Endothelial cell of umbilical vein (primary cell): Measurements from ENCODE around the gene SYT2. TPM values are rescaled to one million over a fixed set of nuclear protein-coding genes. Genes with fewer than 3 reads are reported as not detected.

Experiments
- BruUV-seq: library from RNA; stranded (reverse); fragments of 400-500 nt; replicated peaks from 2 replicates; lab custom pipeline; 2021; lab: Mats Ljungman, UMichigan
- CTCF ChIA-PET: fragments of 300-600, 350-600 bp; sonication (Branson Sonifier 250); formaldehyde crosslinking; loops from one replicate; lab custom pipeline; 2021; ENCODE audit warnings: antibody characterized with exemption, inconsistent platforms; lab: Charles Lee
- POLR2A ChIA-PET: fragments of 300-600, 350-600 bp; sonication (Branson Sonifier 250); formaldehyde crosslinking; loops from one replicate; lab custom pipeline; 2021; ENCODE audit warnings: antibody characterized with exemption, inconsistent platforms; lab: Charles Lee
- DNase-seq: peaks from one replicate; pipeline ENCODE4 v3.0.0-alpha.2; 2011; ENCODE audit warnings: low read depth, low spot score
- FAIRE-seq: peaks from 2 replicates; lab custom pipeline; 2011; peaks lifted over from hg19 to GRCh38; lab: Jason Lieb, UNC
- H2AFZ ChIP-seq: 2 replicates; pipeline ENCODE4 v1.6.0; 2012; ENCODE audit warnings: low read depth, low read length, control low read depth, inconsistent platforms
- H3K27ac ChIP-seq: 2 replicates; pipeline ENCODE4 v1.5.1; 2011; ENCODE audit warnings: low read depth, mild to moderate bottlenecking, control low read depth, low read length, moderate library complexity; ENCODE audit not compliant: insufficient read depth
- H3K27me3 ChIP-seq, 2 experiments: 2 replicates each; pipeline versions ENCODE4 v1.6.0 to v1.6.1; 2011; ENCODE audit warnings: low read length in 2 of 2, mixed read lengths in 1 of 2; ENCODE audit not compliant: control insufficient read depth in 2 of 2, insufficient read depth in 2 of 2
- H3K36me3 ChIP-seq, 2 experiments: 2 replicates in 1 of 2; 3 replicates in 1 of 2; pipeline ENCODE4 v1.5.1; 2011; ENCODE audit warnings: low read length in 2 of 2, mild to moderate bottlenecking in 1 of 2, moderate library complexity in 1 of 2; ENCODE audit not compliant: control insufficient read depth in 2 of 2, insufficient read depth in 2 of 2; ENCODE audit errors: extremely low read depth in 1 of 2
- H3K4me1 ChIP-seq: 3 replicates; pipeline ENCODE4 v1.5.1; 2011; ENCODE audit warnings: mild to moderate bottlenecking, low read length; ENCODE audit not compliant: control insufficient read depth, insufficient read depth; ENCODE audit errors: extremely low read depth
- H3K4me2 ChIP-seq: 2 replicates; pipeline ENCODE4 v1.6.1; 2011; ENCODE audit warnings: low read length, control low read depth, mixed read lengths; ENCODE audit not compliant: insufficient read depth
- H3K4me3 ChIP-seq, 3 experiments: fragments of 200-600 bp in 1 of 3; sonication (generic), shearing (Covaris generic) in 1 of 3; replicated peaks in 1 of 3; 2 replicates each; pipeline ENCODE4 v1.5.1; 2011 to 2016; ENCODE audit warnings: control low read depth in 3 of 3, low read length in 3 of 3, mild to moderate bottlenecking in 2 of 3, inconsistent platforms in 1 of 3, low read depth in 1 of 3, moderate library complexity in 1 of 3; ENCODE audit not compliant: insufficient read depth in 1 of 3
- H3K79me2 ChIP-seq: 2 replicates; pipeline ENCODE4 v1.6.0; 2012; ENCODE audit warnings: low read length, inconsistent platforms; ENCODE audit not compliant: control insufficient read depth, insufficient read depth
- H3K9ac ChIP-seq: replicated peaks from 2 replicates; pipeline ENCODE3; 2011; ENCODE audit warnings: low read length, control low read depth; ENCODE audit not compliant: insufficient read depth; ENCODE audit errors: extremely low read depth
- H3K9me1 ChIP-seq: replicated peaks from 3 replicates; pipeline ENCODE4 v1.6.0; 2011; ENCODE audit warnings: mild to moderate bottlenecking, low read length; ENCODE audit not compliant: control insufficient read depth, insufficient read depth; ENCODE audit errors: extremely low read depth
- H3K9me3 ChIP-seq: replicated peaks from 2 replicates; pipeline ENCODE4 v1.5.1; 2012; ENCODE audit warnings: low read length, inconsistent platforms; ENCODE audit not compliant: control insufficient read depth, insufficient read depth
- H4K20me1 ChIP-seq: replicated peaks from 2 replicates; pipeline ENCODE3; 2011; ENCODE audit warnings: mild to moderate bottlenecking, low read length; ENCODE audit not compliant: control insufficient read depth, insufficient read depth; ENCODE audit errors: extremely low read depth
- EZH2 ChIP-seq: IDR thresholded peaks from 2 replicates; pipeline ENCODE4 v1.6.1; 2012; ENCODE audit warnings: borderline replicate concordance, low read depth, mild to moderate bottlenecking, moderate library complexity, low read length, inconsistent platforms; ENCODE audit not compliant: severe bottlenecking
- FOS ChIP-seq: IDR thresholded peaks from 2 replicates; pipeline ENCODE4 v1.6.1; 2011; ENCODE audit warnings: mild to moderate bottlenecking, low read length, moderate library complexity, borderline replicate concordance; ENCODE audit not compliant: insufficient read depth
- GATA2 ChIP-seq: IDR thresholded peaks from 2 replicates; pipeline ENCODE4 v1.7.0; 2011; ENCODE audit warnings: low read depth, mild to moderate bottlenecking, moderate library complexity, mixed read lengths, low read length; ENCODE audit not compliant: insufficient read length, insufficient read depth
- JUN ChIP-seq: IDR thresholded peaks from 2 replicates; pipeline ENCODE4 v1.6.1; 2011; ENCODE audit warnings: borderline replicate concordance, low read depth; ENCODE audit not compliant: insufficient read length, insufficient read depth
- MYC ChIP-seq: IDR thresholded peaks from one replicate; pipeline ENCODE4 v1.6.1; 2011; ENCODE audit warnings: mild to moderate bottlenecking, low read depth, low read length
- POLR2A ChIP-seq: IDR thresholded peaks from 2 replicates; pipeline ENCODE4 v1.6.1; 2012; ENCODE audit warnings: low read depth, mild to moderate bottlenecking, control low read depth, low read length
- POLR2AphosphoS5 ChIP-seq: IDR thresholded peaks from 2 replicates; pipeline ENCODE4 v1.6.1; 2012; ENCODE audit warnings: low read depth, mild to moderate bottlenecking, control low read depth, low read length, moderate library complexity; ENCODE audit not compliant: insufficient read depth
- dilution Hi-C: fragments of 300-500 bp; cut with MboI; formaldehyde crosslinking; loops from one replicate; pipeline ENCODE4 v1.15.0; 2019; ENCODE audit warnings: low sequenced_read_pairs; ENCODE audit not compliant: extremely low pct_ligation_motif_present
- intact Hi-C: fragments of 100-400 bp; cut with micrococcal nuclease; formaldehyde crosslinking; loops from one replicate; pipeline ENCODE4 v1.10.0; 2022
- polyA plus RNA-seq, 4 experiments: library from polyadenylated mRNA; depleted of rRNA in 3 of 4; stranded (reverse) in 3 of 4; unstranded in 1 of 4; fragments of >200 nt; gene quantifications; 2 replicates each; pipeline versions ENCODE4 v1.2.1 to v1.2.3, GENCODE V29; 2011 to 2012; ENCODE audit warnings: missing spikeins in 1 of 4
- total RNA-seq: library from RNA; stranded (reverse); gene quantifications from 2 replicates; pipeline ENCODE4 v1.2.3, GENCODE V29; 2021
- TF ChIP-seq, protein P1 (sequence below): IDR thresholded peaks from 2 replicates; pipeline ENCODE4 v1.6.1; 2011; ENCODE audit not compliant: insufficient read depth, insufficient read length
- TF ChIP-seq, protein P2 (sequence below), 2 donors: IDR thresholded peaks; 1 replicate in 1 of 2; 2 replicates in 1 of 2; pipeline ENCODE4 v1.5.1; 2011; ENCODE audit warnings: low read length in 2 of 2, mild to moderate bottlenecking in 2 of 2, moderate library complexity in 2 of 2, control low read depth in 1 of 2, inconsistent platforms in 1 of 2, low read depth in 1 of 2; ENCODE audit not compliant: insufficient read depth in 1 of 2; ENCODE audit errors: extremely low read depth in 1 of 2

Gene SYT2
- total and polyA plus RNA-seq, 2 donors (not counting 3 experiments of a cell fraction or from before 2014, with no cell fraction given): not detected

DNA sequence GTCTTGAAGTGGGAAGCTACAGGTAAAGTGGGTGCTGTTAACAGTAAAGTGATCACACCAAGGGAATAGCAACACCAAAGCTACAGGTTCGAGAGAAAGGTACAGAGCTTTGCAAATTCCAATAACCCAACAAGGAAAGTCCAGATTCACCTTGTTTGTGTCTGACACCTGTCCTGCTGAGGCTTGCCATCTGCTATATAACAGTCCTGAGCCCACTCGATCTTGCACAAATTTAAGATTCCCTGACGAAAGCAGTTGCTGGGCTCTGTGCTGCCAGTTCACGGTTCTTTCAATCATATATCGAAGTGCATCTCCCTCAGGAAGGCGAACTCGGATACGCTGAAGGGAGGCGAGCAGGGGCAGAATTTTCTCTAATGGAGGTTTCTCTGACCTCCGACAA is 23.0 kb upstream of the SYT2 start:
- Histone ChIP-seq H3K9me3 (no peaks in the 10 kb centered on the region), H3K9me1 (no peaks in the 10 kb centered on the region), H3K79me2 (no peaks in the 10 kb centered on the region), H3K4me2 (no peak overlapping the region), H4K20me1 (no peaks in the 10 kb centered on the region), H3K27me3 (no peaks in the 10 kb centered on the region), H3K36me3 (peaks cover 37 to 41% of the 10 kb centered on the region in 2 experiments), H3K4me3 (no peak overlapping the region), H3K27ac (no peak overlapping the region), H3K4me1 (no peaks in the 10 kb centered on the region), H3K9ac (no peak overlapping the region), H2AFZ (no peak overlapping the region)
- DNase-seq (no peak), FAIRE-seq (no peak)
- TF ChIP-seq MYC: no peak
- no peak for TF ChIP-seq POLR2A
- no peak for TF ChIP-seq JUN
- no peak for TF ChIP-seq POLR2AphosphoS5
- TF ChIP-seq, protein P1, sequence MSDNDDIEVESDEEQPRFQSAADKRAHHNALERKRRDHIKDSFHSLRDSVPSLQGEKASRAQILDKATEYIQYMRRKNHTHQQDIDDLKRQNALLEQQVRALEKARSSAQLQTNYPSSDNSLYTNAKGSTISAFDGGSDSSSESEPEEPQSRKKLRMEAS: no peak
- TF ChIP-seq, protein P2, sequence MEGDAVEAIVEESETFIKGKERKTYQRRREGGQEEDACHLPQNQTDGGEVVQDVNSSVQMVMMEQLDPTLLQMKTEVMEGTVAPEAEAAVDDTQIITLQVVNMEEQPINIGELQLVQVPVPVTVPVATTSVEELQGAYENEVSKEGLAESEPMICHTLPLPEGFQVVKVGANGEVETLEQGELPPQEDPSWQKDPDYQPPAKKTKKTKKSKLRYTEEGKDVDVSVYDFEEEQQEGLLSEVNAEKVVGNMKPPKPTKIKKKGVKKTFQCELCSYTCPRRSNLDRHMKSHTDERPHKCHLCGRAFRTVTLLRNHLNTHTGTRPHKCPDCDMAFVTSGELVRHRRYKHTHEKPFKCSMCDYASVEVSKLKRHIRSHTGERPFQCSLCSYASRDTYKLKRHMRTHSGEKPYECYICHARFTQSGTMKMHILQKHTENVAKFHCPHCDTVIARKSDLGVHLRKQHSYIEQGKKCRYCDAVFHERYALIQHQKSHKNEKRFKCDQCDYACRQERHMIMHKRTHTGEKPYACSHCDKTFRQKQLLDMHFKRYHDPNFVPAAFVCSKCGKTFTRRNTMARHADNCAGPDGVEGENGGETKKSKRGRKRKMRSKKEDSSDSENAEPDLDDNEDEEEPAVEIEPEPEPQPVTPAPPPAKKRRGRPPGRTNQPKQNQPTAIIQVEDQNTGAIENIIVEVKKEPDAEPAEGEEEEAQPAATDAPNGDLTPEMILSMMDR (IDR thresholded peaks at IDR 0.05; ENCODE audit: extremely low read depth in 1 of 2, insufficient read depth in 1 of 2, low read depth in 1 of 2, low read length in 2 of 2): no peak
- TF ChIP-seq GATA2: no peak
- TF ChIP-seq EZH2: no peak
- no peak for TF ChIP-seq FOS
- CTCF ChIA-PET: interaction anchor here (1.0 to 1.4 kb wide), 2 partner anchors 14 to 18 kb away, joined by 3 to 5 read pairs; no protein-coding TSS in a partner anchor
- POLR2A ChIA-PET: no interaction called here
- BruUV-seq: no TSS peak
- intact Hi-C loops (no loop called here), dilution Hi-C loops (no loop called here)
